GM19452 (cell line): Measurements from ENCODE around the gene FAM83B.
"Not testable (repeated sequence)": the region's sequence is repeated elsewhere in the genome, so short reads cannot be mapped to it uniquely, and the experiment has no call there.

Experiments
- ATAC-seq: cut with Tn5 transposase; IDR thresholded peaks from one replicate; pipeline ENCODE4 v1.9.1; 2021; ENCODE audit not compliant: unreplicated experiment

Gene FAM83B

DNA sequence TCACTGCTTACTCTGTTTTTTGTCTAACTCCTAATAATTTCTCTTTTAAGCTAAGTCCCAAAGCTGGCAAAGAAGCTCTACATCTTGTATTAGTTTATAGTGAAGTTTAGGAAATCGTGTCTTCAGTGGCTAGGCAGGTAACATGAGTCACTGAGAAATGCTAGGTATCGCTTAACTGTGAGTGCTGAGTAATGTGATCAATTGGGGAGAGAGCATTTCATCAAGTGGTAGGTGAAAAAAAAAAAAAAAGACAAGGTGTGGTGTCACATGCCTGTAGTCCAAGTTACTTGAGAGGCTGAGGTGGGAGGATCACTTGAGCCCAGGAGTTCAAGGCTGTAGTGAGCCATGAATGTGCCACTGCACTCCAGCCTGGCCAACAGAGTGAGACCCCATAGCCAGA is 125.3 kb downstream of the FAM83B start:
- no peak for ATAC-seq

GRCh38 chr6:54979161-54979560 is 132.6 kb downstream of the FAM83B start:
- not testable (repeated sequence) for ATAC-seq

- ATAC-seq = no peak
These were observed 134.1 kb downstream of the FAM83B start for GRCh38 chr6:54980511-54981275.

- no peak for ATAC-seq
These were observed 134.7 kb downstream of the FAM83B start for GRCh38 chr6:54981276-54981609.

- ATAC-seq = no peak
These were observed 135.1 kb downstream of the FAM83B start for GRCh38 chr6:54981647-54982046.

GRCh38 chr6:54987633-54988290 is 141.2 kb downstream of the FAM83B start:
- ATAC-seq = no peak

DNA sequence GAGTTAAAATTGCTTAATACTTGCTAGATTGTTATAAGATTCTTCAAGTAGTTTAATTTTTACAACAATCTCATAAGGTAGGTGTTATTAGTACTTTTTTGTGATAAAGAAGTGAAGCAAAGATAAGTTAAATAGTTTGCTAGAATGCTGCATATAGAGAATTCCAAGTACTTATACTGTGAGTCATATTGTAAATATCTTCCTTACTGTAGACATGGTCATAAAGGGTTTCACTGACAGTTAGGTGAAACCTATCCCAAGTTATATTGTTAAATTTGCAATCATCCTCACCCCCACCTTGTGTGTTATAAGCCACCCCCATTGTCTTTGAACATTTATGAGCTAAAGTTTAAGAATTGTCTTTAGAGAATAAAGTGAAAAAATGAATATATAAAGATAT is 142.0 kb downstream of the FAM83B start:
- no peak for ATAC-seq

DNA sequence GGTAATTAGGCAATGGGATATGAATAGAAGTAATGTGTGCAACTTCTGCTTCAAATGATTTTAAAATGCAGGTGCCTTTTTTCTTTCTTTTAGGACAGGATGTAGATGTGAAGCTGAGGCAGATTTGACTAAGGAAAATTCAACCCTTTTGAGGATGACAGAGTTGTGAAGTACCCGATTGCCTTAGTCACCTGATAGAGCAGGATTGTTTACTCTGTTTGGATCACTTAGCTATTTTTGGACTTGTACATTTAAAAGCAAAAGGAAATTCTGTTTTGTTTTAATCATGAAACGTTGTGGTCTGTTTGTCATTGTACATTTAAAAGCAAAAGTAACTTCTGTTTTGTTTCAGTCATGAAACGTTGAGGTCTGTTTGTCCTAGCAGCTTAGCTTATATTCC is 143.4 kb downstream of the FAM83B start:
- ATAC-seq = no peak
